ENCODE results near the gene GID8. TPM values are rescaled to one million over a fixed set of nuclear protein-coding genes. Genes with fewer than 3 reads are reported as not detected.

The GID8 gene
- total RNA-seq, 1 donor from 2014 or later: 35.8 TPM

DNA sequence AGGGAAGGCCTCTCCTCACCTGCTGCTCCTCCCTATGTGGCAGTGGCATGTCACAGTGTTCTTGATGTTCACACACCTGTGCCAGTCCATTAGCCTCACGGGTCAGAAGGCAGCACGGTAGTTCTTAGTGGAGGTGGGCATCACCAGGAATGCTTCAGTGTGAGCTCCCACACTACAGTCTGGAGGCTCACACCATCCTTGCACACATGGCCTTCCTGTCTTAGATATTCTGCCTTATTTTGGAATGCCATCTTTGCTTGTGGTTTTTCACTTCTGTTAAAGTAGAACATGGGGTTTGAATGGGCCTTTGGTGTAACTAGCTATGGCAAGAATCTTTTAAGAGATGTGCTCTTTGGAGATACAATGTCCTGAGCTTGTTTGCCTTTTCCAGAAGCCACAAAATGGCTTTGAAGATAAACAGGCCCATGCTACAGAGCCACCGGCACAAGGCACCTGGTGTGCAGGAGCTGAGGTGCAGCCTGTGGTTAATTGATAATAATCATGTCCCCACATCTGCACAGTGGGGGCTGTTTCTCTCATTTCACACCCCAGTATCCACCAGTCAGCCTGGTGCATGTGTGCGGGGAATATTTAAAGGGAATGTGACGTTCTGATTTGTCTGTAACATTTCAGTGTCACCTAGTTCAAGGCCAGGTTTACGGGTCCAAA lies 11.3 kb downstream of the GID8 start:
- H3K27me3 Mint-ChIP-seq (ENCODE audit: unreplicated experiment): no peaks in the 10 kb centered on the region
- no peak overlapping the region for H3K27ac Mint-ChIP-seq (ENCODE audit: unreplicated experiment)
- no peaks in the 10 kb centered on the region for H3K9me3 Mint-ChIP-seq (ENCODE audit: unreplicated experiment)
- peaks cover 40% of the 10 kb centered on the region for H3K36me3 Mint-ChIP-seq (ENCODE audit: unreplicated experiment)
- H3K4me1 Mint-ChIP-seq (ENCODE audit: unreplicated experiment): peaks cover 8% of the 10 kb centered on the region
- TF ChIP-seq, protein P1, sequence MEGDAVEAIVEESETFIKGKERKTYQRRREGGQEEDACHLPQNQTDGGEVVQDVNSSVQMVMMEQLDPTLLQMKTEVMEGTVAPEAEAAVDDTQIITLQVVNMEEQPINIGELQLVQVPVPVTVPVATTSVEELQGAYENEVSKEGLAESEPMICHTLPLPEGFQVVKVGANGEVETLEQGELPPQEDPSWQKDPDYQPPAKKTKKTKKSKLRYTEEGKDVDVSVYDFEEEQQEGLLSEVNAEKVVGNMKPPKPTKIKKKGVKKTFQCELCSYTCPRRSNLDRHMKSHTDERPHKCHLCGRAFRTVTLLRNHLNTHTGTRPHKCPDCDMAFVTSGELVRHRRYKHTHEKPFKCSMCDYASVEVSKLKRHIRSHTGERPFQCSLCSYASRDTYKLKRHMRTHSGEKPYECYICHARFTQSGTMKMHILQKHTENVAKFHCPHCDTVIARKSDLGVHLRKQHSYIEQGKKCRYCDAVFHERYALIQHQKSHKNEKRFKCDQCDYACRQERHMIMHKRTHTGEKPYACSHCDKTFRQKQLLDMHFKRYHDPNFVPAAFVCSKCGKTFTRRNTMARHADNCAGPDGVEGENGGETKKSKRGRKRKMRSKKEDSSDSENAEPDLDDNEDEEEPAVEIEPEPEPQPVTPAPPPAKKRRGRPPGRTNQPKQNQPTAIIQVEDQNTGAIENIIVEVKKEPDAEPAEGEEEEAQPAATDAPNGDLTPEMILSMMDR (IDR thresholded peaks at IDR 0.05): no peak
- no peak for DNase-seq (ENCODE audit: extremely low spot score, unreplicated experiment)
- H3K4me3 Mint-ChIP-seq (ENCODE audit: unreplicated experiment): no peak overlapping the region

GRCh38 chr20:62949962-62950361 lies 12.0 kb downstream of the GID8 start:
- Mint-ChIP-seq H3K4me1 (ENCODE audit: unreplicated experiment) (peaks cover 9% of the 10 kb centered on the region), H3K27me3 (ENCODE audit: unreplicated experiment) (no peaks in the 10 kb centered on the region), H3K9me3 (ENCODE audit: unreplicated experiment) (no peaks in the 10 kb centered on the region)

GRCh38 chr20:62950741-62951140 lies 12.8 kb downstream of the GID8 start:
- Mint-ChIP-seq H3K27ac (ENCODE audit: unreplicated experiment) (no peak overlapping the region), H3K9me3 (ENCODE audit: unreplicated experiment) (no peaks in the 10 kb centered on the region), H3K27me3 (ENCODE audit: unreplicated experiment) (no peaks in the 10 kb centered on the region), H3K36me3 (ENCODE audit: unreplicated experiment) (peaks cover 32% of the 10 kb centered on the region), H3K4me1 (ENCODE audit: unreplicated experiment) (peaks cover 9% of the 10 kb centered on the region), H3K4me3 (ENCODE audit: unreplicated experiment) (no peak overlapping the region)
- DNase-seq (ENCODE audit: extremely low spot score, unreplicated experiment): no peak
- TF ChIP-seq, protein P1 (IDR thresholded peaks at IDR 0.05): no peak

More at GRCh38 chr20:62949962-62950361, 12.0 kb downstream of the GID8 start:
- H3K27ac Mint-ChIP-seq (ENCODE audit: unreplicated experiment): no peak overlapping the region
- no peak for DNase-seq (ENCODE audit: extremely low spot score, unreplicated experiment)
- peaks cover 36% of the 10 kb centered on the region for H3K36me3 Mint-ChIP-seq (ENCODE audit: unreplicated experiment)
- no peak overlapping the region for H3K4me3 Mint-ChIP-seq (ENCODE audit: unreplicated experiment)
- TF ChIP-seq, protein P1 (IDR thresholded peaks at IDR 0.05): no peak

DNA sequence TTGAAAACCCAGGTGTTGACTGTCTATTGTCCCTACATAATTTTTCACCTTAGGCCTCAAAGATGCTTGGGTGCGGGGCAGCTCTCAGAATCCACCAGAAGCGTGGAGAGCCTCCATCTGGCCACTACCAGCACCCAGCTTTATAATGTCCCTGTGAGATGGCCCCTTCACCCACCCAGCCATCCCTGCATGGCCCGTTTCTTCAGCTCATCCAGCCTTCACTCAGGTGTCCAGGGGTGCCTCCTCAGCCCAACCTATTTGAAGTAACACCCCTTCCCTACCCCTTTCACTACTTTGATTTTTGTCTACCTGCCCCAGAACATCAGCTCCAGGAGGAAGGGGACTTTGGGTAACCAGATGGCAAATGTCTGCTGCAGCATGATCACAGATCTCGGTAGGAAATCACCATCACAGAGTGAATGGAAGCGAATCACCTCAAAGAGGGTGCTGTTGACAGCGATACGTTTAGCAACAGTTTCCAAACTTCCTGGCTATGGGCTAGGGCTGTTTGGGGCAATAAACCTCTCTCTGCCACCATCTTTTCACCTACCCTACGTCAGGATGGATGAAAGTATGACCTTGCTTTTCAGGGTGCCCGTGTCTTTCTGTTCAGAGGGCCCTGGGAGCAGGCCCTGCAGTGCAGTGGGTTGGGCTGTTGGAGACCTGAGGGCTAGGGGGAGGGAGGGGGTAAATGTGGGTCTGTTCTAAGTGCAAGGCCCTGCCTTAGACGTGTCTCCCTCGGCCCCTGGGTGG lies 13.4 kb downstream of the GID8 start:
- H3K4me3 Mint-ChIP-seq (ENCODE audit: unreplicated experiment): no peak overlapping the region
- peaks cover 29% of the 10 kb centered on the region for H3K36me3 Mint-ChIP-seq (ENCODE audit: unreplicated experiment)
- H3K4me1 Mint-ChIP-seq (ENCODE audit: unreplicated experiment): peaks cover 9% of the 10 kb centered on the region
- DNase-seq (ENCODE audit: extremely low spot score, unreplicated experiment): no peak
- TF ChIP-seq, protein P1 (IDR thresholded peaks at IDR 0.05): no peak
- no peaks in the 10 kb centered on the region for H3K27me3 Mint-ChIP-seq (ENCODE audit: unreplicated experiment)
- H3K27ac Mint-ChIP-seq (ENCODE audit: unreplicated experiment): no peak overlapping the region
- H3K9me3 Mint-ChIP-seq (ENCODE audit: unreplicated experiment): no peaks in the 10 kb centered on the region

- H3K27ac Mint-ChIP-seq (ENCODE audit: unreplicated experiment): no peak overlapping the region
- H3K9me3 Mint-ChIP-seq (ENCODE audit: unreplicated experiment): no peaks in the 10 kb centered on the region
- DNase-seq (ENCODE audit: extremely low spot score, unreplicated experiment): no peak
- no peaks in the 10 kb centered on the region for H3K27me3 Mint-ChIP-seq (ENCODE audit: unreplicated experiment)
- H3K4me3 Mint-ChIP-seq (ENCODE audit: unreplicated experiment): no peak overlapping the region
- peaks cover 25% of the 10 kb centered on the region for H3K36me3 Mint-ChIP-seq (ENCODE audit: unreplicated experiment)
- TF ChIP-seq, protein P1 (IDR thresholded peaks at IDR 0.05): no peak
- H3K4me1 Mint-ChIP-seq (ENCODE audit: unreplicated experiment): peaks cover 9% of the 10 kb centered on the region
Observed at GRCh38 chr20:62951896-62952372, 14.0 kb downstream of the GID8 start.

Measured in osteocyte (in vitro differentiated cells).